Parathyroid adenoma (tissue), 2 donors: Measurements from ENCODE around the gene MRPL23.

Experiments
- H2AFZ ChIP-seq: fragments of 300-600 bp; sonication (generic); one replicate; pipeline ENCODE4 v1.7.0; 2017; ENCODE audit warnings: antibody characterized with exemption, mild to moderate bottlenecking
- H3K27ac ChIP-seq: fragments of 300-600 bp; sonication (generic); one replicate; pipeline ENCODE4 v1.7.0; 2017
- H3K27me3 ChIP-seq: fragments of 300-600 bp; sonication (generic); one replicate; pipeline ENCODE4 v1.7.0; 2017; ENCODE audit warnings: low read length; ENCODE audit not compliant: control insufficient read depth, insufficient read depth
- H3K36me3 ChIP-seq: fragments of 300-600 bp; sonication (generic); one replicate; pipeline ENCODE4 v1.7.0; 2017; ENCODE audit warnings: low read length; ENCODE audit not compliant: control insufficient read depth, insufficient read depth
- H3K4me1 ChIP-seq: fragments of 300-600 bp; sonication (generic); one replicate; pipeline ENCODE4 v1.7.0; 2017; ENCODE audit warnings: control low read depth
- H3K4me2 ChIP-seq: fragments of 300-600 bp; sonication (generic); one replicate; pipeline ENCODE4 v1.7.0; 2017; ENCODE audit warnings: low read length
- H3K4me3 ChIP-seq: fragments of 300-600 bp; sonication (generic); one replicate; pipeline ENCODE4 v1.7.0; 2017; ENCODE audit warnings: low read depth, low read length
- H3K79me2 ChIP-seq: fragments of 300-600 bp; sonication (generic); one replicate; pipeline ENCODE4 v1.7.0; 2017; ENCODE audit warnings: control low read depth
- H3K9ac ChIP-seq: fragments of 300-600 bp; sonication (generic); one replicate; pipeline ENCODE4 v1.7.0; 2017; ENCODE audit warnings: mild to moderate bottlenecking
- H3K9me3 ChIP-seq: fragments of 300-600 bp; sonication (generic); one replicate; pipeline ENCODE4 v1.7.0; 2017; ENCODE audit warnings: low read length; ENCODE audit not compliant: control insufficient read depth
- CTCF ChIP-seq: fragments of 300-600 bp; sonication (generic); IDR thresholded peaks from one replicate; pipeline ENCODE4 v1.7.0; 2017; ENCODE audit warnings: antibody characterized with exemption, mild to moderate bottlenecking
- donor health status: primary hyperparathyroidism.

The MRPL23 gene

GRCh38 chr11:1963864-1964263, 16.7 kb downstream of the MRPL23 start:
- TF ChIP-seq CTCF, result no peak
- Histone ChIP-seq H3K4me3 (no peak overlapping the region), H3K4me2 (no peak overlapping the region)

GRCh38 chr11:1964348-1964747, 17.2 kb downstream of the MRPL23 start:
- Histone ChIP-seq H3K4me1 (no peaks in the 10 kb centered on the region), H3K36me3 (no peaks in the 10 kb centered on the region), H3K4me3 (no peak overlapping the region), H3K9ac (no peak overlapping the region), H3K4me2 (no peak overlapping the region), H3K9me3 (no peaks in the 10 kb centered on the region), H2AFZ (no peak overlapping the region), H3K27me3 (no peaks in the 10 kb centered on the region), H3K27ac (no peak overlapping the region), H3K79me2 (no peaks in the 10 kb centered on the region)
- TF ChIP-seq CTCF, result no peak

More at GRCh38 chr11:1963864-1964263, 16.7 kb downstream of the MRPL23 start:
- Histone ChIP-seq H3K27me3 (no peaks in the 10 kb centered on the region), H3K9ac (no peak overlapping the region), H3K4me1 (no peaks in the 10 kb centered on the region), H3K79me2 (no peaks in the 10 kb centered on the region), H3K9me3 (no peaks in the 10 kb centered on the region), H3K27ac (no peak overlapping the region), H2AFZ (no peak overlapping the region), H3K36me3 (no peaks in the 10 kb centered on the region)

GRCh38 chr11:1964955-1965354, 17.8 kb downstream of the MRPL23 start:
- no peaks in the 10 kb centered on the region for H3K36me3 ChIP-seq
- H3K4me3 ChIP-seq, result no peak overlapping the region
- no peaks in the 10 kb centered on the region for H3K9me3 ChIP-seq
- no peak overlapping the region for H3K4me2 ChIP-seq
- H2AFZ ChIP-seq, result no peak overlapping the region
- H3K27ac ChIP-seq, result no peak overlapping the region
- H3K4me1 ChIP-seq, result no peaks in the 10 kb centered on the region
- H3K9ac ChIP-seq, result no peak overlapping the region
- H3K27me3 ChIP-seq, result no peaks in the 10 kb centered on the region
- no peaks in the 10 kb centered on the region for H3K79me2 ChIP-seq
- TF ChIP-seq CTCF, result no peak

- no peaks in the 10 kb centered on the region for H3K79me2 ChIP-seq
- no peak overlapping the region for H2AFZ ChIP-seq
- no peaks in the 10 kb centered on the region for H3K36me3 ChIP-seq
- no peak overlapping the region for H3K4me3 ChIP-seq
- H3K9ac ChIP-seq, result no peak overlapping the region
- no peak overlapping the region for H3K27ac ChIP-seq
- H3K4me2 ChIP-seq, result no peak overlapping the region
- H3K4me1 ChIP-seq, result no peaks in the 10 kb centered on the region
- no peaks in the 10 kb centered on the region for H3K9me3 ChIP-seq
- no peaks in the 10 kb centered on the region for H3K27me3 ChIP-seq
- TF ChIP-seq CTCF, result no peak
Observed at GRCh38 chr11:1966531-1966930, 19.4 kb downstream of the MRPL23 start.

- Histone ChIP-seq H2AFZ (no peak overlapping the region), H3K9me3 (no peaks in the 10 kb centered on the region)
Observed at GRCh38 chr11:1967641-1968225, 20.6 kb downstream of the MRPL23 start.

More at GRCh38 chr11:1967641-1968225, 20.6 kb downstream of the MRPL23 start:
- no peaks in the 10 kb centered on the region for H3K79me2 ChIP-seq
- H3K27me3 ChIP-seq, result no peaks in the 10 kb centered on the region
- no peaks in the 10 kb centered on the region for H3K36me3 ChIP-seq
- no peak overlapping the region for H3K27ac ChIP-seq
- no peak overlapping the region for H3K4me2 ChIP-seq
- no peak for TF ChIP-seq CTCF
- H3K4me3 ChIP-seq, result no peak overlapping the region
- no peak overlapping the region for H3K9ac ChIP-seq
- no peaks in the 10 kb centered on the region for H3K4me1 ChIP-seq
